Mesothelial cell of epicardium (in vitro differentiated cells): Measurements from ENCODE around the gene CLCN6. TPM values are rescaled to one million over a fixed set of nuclear protein-coding genes. Genes with fewer than 3 reads are reported as not detected.

Experiments used
- DNase-seq, 2 experiments: peaks; one replicate each; pipeline ENCODE4 v3.0.0; 2021; ENCODE audit warnings: low spot score in 2 of 2; ENCODE audit not compliant: unreplicated experiment in 2 of 2
- H3K27ac Mint-ChIP-seq: 2 replicates; pipeline ENCODE4 v1.8.0; 2021; ENCODE audit warnings: mixed read lengths
- H3K27me3 Mint-ChIP-seq: 2 replicates; pipeline ENCODE4 v1.8.0; 2021; ENCODE audit warnings: low read depth, mixed read lengths
- H3K36me3 Mint-ChIP-seq: 2 replicates; pipeline ENCODE4 v1.8.0; 2021; ENCODE audit warnings: mixed read lengths
- H3K4me1 Mint-ChIP-seq: 2 replicates; pipeline ENCODE4 v1.8.0; 2021; ENCODE audit warnings: mixed read lengths
- H3K4me3 Mint-ChIP-seq: 2 replicates; pipeline ENCODE4 v1.8.0; 2021; ENCODE audit warnings: mild to moderate bottlenecking, moderate library complexity, mixed read lengths
- H3K9me3 Mint-ChIP-seq: 2 replicates; pipeline ENCODE4 v1.8.0; 2021; ENCODE audit warnings: mixed read lengths
- total RNA-seq: library from RNA; stranded (reverse); gene quantifications from 3 replicates; pipeline ENCODE4 v1.2.1, GENCODE V29; 2021
- TF ChIP-seq, protein P1 (sequence below): fragments of 200-600 bp; sonication (generic); IDR thresholded peaks from one replicate; pipeline ENCODE4 v1.5.0; 2021; ENCODE audit warnings: antibody characterized with exemption; ENCODE audit not compliant: unreplicated experiment

The CLCN6 gene
- total RNA-seq, 1 donor from 2014 or later: 30.3 TPM

DNA sequence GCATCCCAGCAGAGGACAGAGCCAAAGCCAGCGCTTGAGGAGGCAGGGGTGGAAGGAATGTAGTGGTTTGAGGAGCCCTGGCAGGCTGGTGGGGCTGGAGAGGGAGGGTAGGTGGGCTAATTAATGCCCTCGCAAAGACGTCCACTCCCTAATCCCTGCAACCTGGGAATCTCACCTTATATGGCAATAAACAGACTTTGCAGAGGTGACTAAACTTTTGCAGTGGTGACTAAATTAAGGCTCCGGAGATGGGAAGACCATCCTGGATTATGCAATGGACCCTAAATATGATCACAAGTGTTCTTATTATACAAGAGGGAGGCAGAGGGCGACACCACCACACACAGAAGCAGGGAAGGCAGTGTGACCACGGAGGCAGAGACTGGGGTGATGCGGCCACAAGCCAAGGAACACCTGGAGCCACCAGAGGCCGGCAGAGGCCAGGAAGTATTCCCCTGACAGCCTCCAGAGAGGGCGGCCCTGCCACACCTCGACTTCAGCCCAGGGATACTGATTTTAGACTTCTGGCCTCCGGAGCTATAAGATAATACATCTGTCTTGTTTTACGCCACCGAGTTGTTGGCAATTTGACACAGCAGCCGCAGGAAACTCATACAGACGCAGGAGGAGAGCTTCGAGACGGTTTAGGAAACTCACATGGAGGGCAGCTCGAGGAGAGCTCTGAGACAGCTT is 75.9 kb downstream of the CLCN6 start:
- DNase-seq: no peak
- H3K27me3 Mint-ChIP-seq: peaks cover 3% of the 10 kb centered on the region
- no peaks in the 10 kb centered on the region for H3K9me3 Mint-ChIP-seq
- peaks cover 25% of the 10 kb centered on the region for H3K4me1 Mint-ChIP-seq
- TF ChIP-seq, protein P1, sequence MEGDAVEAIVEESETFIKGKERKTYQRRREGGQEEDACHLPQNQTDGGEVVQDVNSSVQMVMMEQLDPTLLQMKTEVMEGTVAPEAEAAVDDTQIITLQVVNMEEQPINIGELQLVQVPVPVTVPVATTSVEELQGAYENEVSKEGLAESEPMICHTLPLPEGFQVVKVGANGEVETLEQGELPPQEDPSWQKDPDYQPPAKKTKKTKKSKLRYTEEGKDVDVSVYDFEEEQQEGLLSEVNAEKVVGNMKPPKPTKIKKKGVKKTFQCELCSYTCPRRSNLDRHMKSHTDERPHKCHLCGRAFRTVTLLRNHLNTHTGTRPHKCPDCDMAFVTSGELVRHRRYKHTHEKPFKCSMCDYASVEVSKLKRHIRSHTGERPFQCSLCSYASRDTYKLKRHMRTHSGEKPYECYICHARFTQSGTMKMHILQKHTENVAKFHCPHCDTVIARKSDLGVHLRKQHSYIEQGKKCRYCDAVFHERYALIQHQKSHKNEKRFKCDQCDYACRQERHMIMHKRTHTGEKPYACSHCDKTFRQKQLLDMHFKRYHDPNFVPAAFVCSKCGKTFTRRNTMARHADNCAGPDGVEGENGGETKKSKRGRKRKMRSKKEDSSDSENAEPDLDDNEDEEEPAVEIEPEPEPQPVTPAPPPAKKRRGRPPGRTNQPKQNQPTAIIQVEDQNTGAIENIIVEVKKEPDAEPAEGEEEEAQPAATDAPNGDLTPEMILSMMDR: no peak
- no peak overlapping the region for H3K4me3 Mint-ChIP-seq
- H3K27ac Mint-ChIP-seq: peak overlapping the region; percentile 64
- no peaks in the 10 kb centered on the region for H3K36me3 Mint-ChIP-seq

DNA sequence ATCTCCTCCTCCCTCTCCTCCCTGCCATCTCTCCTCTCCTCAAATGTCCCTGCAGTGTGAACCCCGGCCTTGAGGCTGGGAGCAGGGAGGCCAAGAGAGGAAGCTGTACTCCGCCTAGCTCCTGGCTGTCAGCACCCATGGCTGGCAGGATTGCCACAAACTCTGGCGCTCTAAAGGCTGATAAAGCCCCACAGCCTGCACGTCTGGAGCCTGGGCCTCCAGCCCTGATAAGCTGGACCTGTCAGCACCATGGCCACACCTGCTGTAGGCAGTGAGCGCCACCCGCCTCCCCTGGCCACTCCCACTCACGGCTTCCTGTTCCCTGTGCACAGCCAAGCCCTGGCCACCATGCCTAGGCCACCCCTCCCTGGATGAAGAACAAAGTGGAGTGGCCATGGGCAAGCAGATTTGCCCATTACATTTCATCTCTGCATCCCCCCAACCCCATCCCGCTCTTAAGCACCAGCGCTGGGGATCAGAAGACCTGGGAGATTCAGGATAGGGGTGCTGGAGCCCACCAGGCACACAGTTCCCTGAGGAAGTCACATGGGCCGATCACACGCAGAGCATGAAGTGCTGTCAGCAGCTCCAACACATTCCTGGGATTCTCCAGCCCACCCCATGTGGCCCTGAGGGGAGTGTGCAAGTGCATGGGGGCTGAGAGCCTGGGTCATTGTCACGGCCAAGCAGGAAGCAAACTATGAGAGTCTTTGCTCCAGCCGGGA is 77.0 kb downstream of the CLCN6 start:
- DNase-seq: peak in 1 of 2 experiments; percentile 51
- Mint-ChIP-seq H3K27me3 (no peaks in the 10 kb centered on the region), H3K36me3 (no peaks in the 10 kb centered on the region), H3K4me1 (peaks cover 25% of the 10 kb centered on the region), H3K27ac (no peak overlapping the region), H3K4me3 (no peak overlapping the region), H3K9me3 (no peaks in the 10 kb centered on the region)
- TF ChIP-seq, protein P1: no peak

DNA sequence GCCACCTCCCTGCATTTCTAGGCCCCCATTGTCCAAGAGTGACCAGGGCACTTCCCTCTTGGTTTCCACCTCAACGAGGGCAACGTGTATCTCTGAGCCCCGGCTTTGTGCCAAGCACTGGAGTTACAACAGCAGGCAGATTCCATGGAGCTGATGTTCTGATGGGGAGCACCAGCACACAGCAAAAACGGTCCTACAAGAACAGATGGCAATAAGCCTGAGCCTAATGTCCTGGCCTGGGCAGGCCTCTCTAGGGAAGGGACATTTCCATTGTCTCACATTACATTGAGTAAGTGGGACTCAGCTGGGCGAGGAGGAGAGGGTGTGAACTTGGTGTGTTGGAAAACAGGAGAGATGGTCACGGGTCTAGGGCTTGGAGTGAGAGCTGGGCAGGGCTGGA is 79.9 kb downstream of the CLCN6 start:
- H3K27ac Mint-ChIP-seq: no peak overlapping the region
- no peak for DNase-seq
- no peaks in the 10 kb centered on the region for H3K9me3 Mint-ChIP-seq
- no peaks in the 10 kb centered on the region for H3K36me3 Mint-ChIP-seq
- TF ChIP-seq, protein P1: no peak
- H3K27me3 Mint-ChIP-seq: no peaks in the 10 kb centered on the region
- no peak overlapping the region for H3K4me3 Mint-ChIP-seq
- H3K4me1 Mint-ChIP-seq: peaks cover 23% of the 10 kb centered on the region

DNA sequence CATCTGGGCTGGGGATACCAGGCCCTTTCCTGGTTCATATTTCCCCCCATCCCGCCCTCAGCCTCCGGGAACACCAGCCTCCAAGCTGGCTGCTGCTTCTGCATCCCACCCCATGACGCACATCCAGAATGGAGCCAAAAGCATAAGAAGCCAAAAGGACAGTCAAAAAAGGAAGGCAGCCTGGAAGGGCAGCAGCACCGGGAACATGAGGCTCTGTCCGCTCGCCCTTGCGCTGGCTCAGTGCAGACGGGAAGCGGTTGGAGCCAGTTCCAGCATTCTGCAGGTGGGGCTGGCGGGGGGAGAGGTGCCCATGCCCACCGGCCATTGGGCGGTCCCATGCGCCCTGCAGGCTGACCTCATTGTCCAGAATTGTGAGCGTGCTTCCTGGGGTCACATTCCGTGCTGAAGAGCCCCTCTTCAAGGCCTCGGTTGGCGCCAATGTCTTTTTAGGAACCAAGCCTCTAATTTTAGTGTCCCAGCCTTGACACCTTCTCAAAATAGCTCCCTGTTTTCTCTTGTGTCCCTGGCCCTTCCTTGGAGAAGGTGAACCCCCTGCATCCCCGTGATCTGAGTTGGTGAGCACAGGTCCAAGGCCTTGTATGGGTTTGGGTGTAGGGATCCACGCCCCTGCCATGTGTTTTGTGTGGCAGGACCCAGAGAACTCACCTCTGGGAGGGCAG is 81.1 kb downstream of the CLCN6 start:
- no peak overlapping the region for H3K27ac Mint-ChIP-seq

DNA sequence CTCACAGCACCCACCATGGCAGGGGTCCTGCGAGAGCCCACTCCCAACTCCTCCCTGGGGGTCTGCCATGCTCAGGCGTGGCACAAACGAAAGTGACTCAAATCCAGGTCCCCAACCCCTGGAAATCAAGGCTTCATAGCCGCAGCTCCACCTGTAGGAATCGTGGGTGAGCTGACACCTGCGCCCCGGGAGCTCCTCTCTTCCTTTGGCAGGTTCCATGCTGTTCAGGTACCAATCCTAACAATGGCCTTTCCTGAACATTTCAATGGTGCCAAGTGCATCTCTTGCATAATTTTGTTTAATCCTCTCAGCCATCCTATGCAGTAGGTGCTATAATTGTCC is 81.6 kb downstream of the CLCN6 start:
- Mint-ChIP-seq H3K4me3 (no peak overlapping the region), H3K9me3 (no peaks in the 10 kb centered on the region), H3K4me1 (peaks cover 9% of the 10 kb centered on the region), H3K27me3 (no peaks in the 10 kb centered on the region), H3K27ac (no peak overlapping the region), H3K36me3 (no peaks in the 10 kb centered on the region)
- no peak for DNase-seq
- TF ChIP-seq, protein P1: no peak

More for the DNA sequence above, 81.1 kb downstream of the CLCN6 start:
- Mint-ChIP-seq H3K4me1 (peaks cover 12% of the 10 kb centered on the region), H3K36me3 (no peaks in the 10 kb centered on the region), H3K4me3 (no peak overlapping the region), H3K9me3 (no peaks in the 10 kb centered on the region), H3K27me3 (no peaks in the 10 kb centered on the region)
- DNase-seq: no peak
- TF ChIP-seq, protein P1: no peak
